Neural crest cell (in vitro differentiated cells): ENCODE results near the gene ADM. TPM values are rescaled to one million over a fixed set of nuclear protein-coding genes. Genes with fewer than 3 reads are reported as not detected.

Experiments
- DNase-seq: peaks from one replicate; pipeline ENCODE4 v3.0.0; 2021; ENCODE audit warnings: low read depth, mixed read lengths, low spot score
- H3K27ac Mint-ChIP-seq: one replicate; pipeline ENCODE4 v1.8.0; 2021; ENCODE audit warnings: mild to moderate bottlenecking, mixed read lengths; ENCODE audit not compliant: unreplicated experiment
- H3K27me3 Mint-ChIP-seq: 2 replicates; pipeline ENCODE4 v1.8.0; 2021; ENCODE audit warnings: low read depth, mild to moderate bottlenecking, mixed read lengths
- H3K36me3 Mint-ChIP-seq: 2 replicates; pipeline ENCODE4 v1.8.0; 2021; ENCODE audit warnings: low read depth, mild to moderate bottlenecking, mixed read lengths
- H3K4me1 Mint-ChIP-seq: 2 replicates; pipeline ENCODE4 v1.8.0; 2021; ENCODE audit warnings: mixed read lengths
- H3K4me3 Mint-ChIP-seq: one replicate; pipeline ENCODE4 v1.8.0; 2021; ENCODE audit warnings: mild to moderate bottlenecking, mixed read lengths
- H3K9me3 Mint-ChIP-seq: 2 replicates; pipeline ENCODE4 v1.8.0; 2021; ENCODE audit warnings: mixed read lengths
- total RNA-seq: library from RNA; stranded (reverse); gene quantifications from 2 replicates; pipeline ENCODE4 v1.2.1, GENCODE V29; 2021
- TF ChIP-seq, protein P1 (sequence below): fragments of 200-600 bp; sonication (generic); conservative IDR thresholded peaks from 2 replicates; pipeline ENCODE4 v1.5.0; 2021; ENCODE audit warnings: antibody characterized with exemption, mild to moderate bottlenecking

ADM gene
- total RNA-seq, 1 donor from 2014 or later: 13.9 TPM

DNA sequence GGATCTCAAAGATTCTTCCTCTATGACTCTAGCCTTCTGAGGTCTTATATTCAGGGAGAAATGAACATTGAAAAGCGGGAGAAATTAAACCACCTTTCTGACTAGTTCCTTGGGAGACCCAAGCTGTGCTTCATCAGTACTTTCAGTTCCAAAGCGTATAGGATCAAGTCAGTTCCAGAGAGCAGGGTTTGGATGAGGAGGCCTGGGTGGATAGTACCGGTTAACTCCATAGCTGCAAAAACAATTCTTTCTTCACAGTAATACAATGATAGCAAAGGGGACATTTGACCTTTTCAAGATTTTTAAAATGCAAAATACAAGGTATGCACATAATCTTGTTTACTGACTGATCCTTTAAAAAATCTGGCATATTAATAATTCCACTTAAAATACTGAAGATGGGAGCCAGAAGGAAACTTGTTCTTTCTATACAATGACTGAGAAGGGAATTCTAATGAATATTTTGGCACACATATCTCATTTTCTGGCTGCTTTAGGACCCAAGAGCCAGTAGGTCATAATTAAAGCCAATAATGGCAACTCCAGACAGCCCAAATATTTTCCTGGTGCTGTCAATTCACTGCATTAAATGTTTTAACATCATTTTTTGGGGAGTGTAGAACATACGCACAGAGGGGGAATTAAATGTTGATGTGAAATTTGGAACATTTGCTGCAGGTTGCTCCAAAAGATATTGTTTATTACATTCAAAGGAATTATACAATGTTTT, 16.0 kb downstream of the ADM start:
- H3K9me3 Mint-ChIP-seq: no peaks in the 10 kb centered on the region
- H3K4me1 Mint-ChIP-seq: peaks cover 58% of the 10 kb centered on the region
- TF ChIP-seq, protein P1, sequence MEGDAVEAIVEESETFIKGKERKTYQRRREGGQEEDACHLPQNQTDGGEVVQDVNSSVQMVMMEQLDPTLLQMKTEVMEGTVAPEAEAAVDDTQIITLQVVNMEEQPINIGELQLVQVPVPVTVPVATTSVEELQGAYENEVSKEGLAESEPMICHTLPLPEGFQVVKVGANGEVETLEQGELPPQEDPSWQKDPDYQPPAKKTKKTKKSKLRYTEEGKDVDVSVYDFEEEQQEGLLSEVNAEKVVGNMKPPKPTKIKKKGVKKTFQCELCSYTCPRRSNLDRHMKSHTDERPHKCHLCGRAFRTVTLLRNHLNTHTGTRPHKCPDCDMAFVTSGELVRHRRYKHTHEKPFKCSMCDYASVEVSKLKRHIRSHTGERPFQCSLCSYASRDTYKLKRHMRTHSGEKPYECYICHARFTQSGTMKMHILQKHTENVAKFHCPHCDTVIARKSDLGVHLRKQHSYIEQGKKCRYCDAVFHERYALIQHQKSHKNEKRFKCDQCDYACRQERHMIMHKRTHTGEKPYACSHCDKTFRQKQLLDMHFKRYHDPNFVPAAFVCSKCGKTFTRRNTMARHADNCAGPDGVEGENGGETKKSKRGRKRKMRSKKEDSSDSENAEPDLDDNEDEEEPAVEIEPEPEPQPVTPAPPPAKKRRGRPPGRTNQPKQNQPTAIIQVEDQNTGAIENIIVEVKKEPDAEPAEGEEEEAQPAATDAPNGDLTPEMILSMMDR: no peak
- no peaks in the 10 kb centered on the region for H3K27me3 Mint-ChIP-seq
- H3K27ac Mint-ChIP-seq: no peak overlapping the region
- DNase-seq: no peak
- no peaks in the 10 kb centered on the region for H3K36me3 Mint-ChIP-seq
- H3K4me3 Mint-ChIP-seq: no peak overlapping the region

GRCh38 chr11:10322401-10322800, 17.5 kb downstream of the ADM start:
- peaks cover 46% of the 10 kb centered on the region for H3K4me1 Mint-ChIP-seq
- H3K27me3 Mint-ChIP-seq: no peaks in the 10 kb centered on the region
- H3K4me3 Mint-ChIP-seq: no peak overlapping the region
- no peak for DNase-seq
- H3K27ac Mint-ChIP-seq: peak overlapping the region; percentile 73
- no peaks in the 10 kb centered on the region for H3K9me3 Mint-ChIP-seq
- no peaks in the 10 kb centered on the region for H3K36me3 Mint-ChIP-seq
- TF ChIP-seq, protein P1: no peak

DNA sequence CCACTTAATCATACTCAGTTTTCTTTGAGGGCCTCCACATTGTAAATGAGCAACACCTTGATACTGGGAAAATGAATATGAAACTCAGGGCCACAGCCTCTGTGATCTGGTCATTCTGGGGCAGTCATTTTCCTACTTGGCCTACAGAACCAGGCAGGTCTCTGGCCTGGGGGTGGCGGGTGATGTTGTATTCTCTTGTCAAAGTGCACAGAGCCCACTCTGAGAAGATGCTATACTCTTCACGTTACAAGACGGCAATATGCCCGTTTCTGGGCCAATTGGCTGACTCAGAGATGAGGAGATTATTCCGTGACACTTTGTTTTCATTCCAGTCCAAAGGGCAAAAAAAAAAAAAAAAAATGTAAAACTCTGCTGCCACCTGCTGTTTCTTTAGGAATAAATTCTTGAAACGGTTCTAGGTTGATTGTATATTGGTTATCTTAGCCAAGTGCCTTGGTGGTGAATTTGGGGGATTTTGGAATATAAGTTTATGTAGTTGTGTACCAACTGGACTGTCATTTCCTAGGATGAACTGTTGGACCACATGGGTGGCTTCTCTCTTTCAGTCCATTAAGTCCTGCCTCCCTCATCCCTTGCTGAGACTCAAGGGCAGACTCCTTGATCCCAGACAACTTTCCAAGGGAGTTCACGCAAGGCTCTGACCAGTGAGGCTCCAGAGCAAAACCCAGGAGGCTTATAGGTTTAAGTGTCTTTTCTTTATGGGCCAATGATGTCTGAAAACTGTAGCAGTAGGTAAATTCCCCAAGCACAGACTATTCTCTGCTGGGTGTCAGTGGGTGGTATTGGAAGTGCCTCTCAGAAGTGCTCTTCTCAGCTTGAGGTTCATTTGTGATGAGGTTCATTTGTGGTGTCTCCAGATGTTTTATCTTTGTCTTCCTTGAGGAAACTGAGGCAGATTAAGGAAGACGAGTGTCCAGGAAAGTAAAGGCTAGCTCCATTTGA, 18.2 kb downstream of the ADM start:
- H3K36me3 Mint-ChIP-seq: no peaks in the 10 kb centered on the region

GRCh38 chr11:10323793-10324170, 18.9 kb downstream of the ADM start:
- Mint-ChIP-seq H3K4me3 (no peak overlapping the region), H3K9me3 (no peaks in the 10 kb centered on the region), H3K36me3 (no peaks in the 10 kb centered on the region), H3K27me3 (no peaks in the 10 kb centered on the region), H3K27ac (no peak overlapping the region), H3K4me1 (peaks cover 32% of the 10 kb centered on the region)
- no peak for DNase-seq
- TF ChIP-seq, protein P1: no peak

More for the DNA sequence above, 18.2 kb downstream of the ADM start:
- Mint-ChIP-seq H3K27ac (peak overlapping the region; percentile 73), H3K27me3 (no peaks in the 10 kb centered on the region), H3K4me1 (peaks cover 39% of the 10 kb centered on the region), H3K9me3 (no peaks in the 10 kb centered on the region), H3K4me3 (no peak overlapping the region)
- TF ChIP-seq, protein P1: peak; percentile 72
- DNase-seq: no peak

DNA sequence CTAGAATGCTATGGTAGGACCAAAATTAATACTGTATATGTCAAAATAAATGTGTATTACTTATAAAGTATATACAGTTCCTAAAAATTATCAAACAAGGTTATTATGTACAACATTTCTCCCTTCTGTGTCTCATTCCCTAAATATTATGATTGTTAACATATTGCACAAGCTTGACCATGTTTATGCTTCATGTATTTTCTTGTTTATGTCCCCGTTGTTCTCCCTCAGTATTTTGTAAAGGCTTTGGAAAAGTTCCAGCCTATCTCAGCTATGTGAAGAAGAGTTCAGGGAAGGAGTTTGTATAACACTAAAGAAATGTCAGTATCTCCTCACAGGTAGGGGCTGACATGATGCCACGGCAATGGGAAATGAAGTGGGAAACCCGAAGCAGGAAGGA, 19.6 kb downstream of the ADM start:
- Mint-ChIP-seq H3K36me3 (no peaks in the 10 kb centered on the region), H3K27ac (no peak overlapping the region), H3K4me3 (no peak overlapping the region), H3K9me3 (no peaks in the 10 kb centered on the region), H3K27me3 (no peaks in the 10 kb centered on the region), H3K4me1 (peaks cover 26% of the 10 kb centered on the region)
- TF ChIP-seq, protein P1: no peak
- no peak for DNase-seq
